ENCODE measurements around the gene PCK2. TPM values are rescaled to one million over a fixed set of nuclear protein-coding genes. Genes with fewer than 3 reads are reported as not detected.

Gene PCK2
- total and polyA plus RNA-seq, 2 of the 13 experiments (the other 11 are each of a cell fraction or from before 2014, with no cell fraction given) = 129 to 272 TPM

GRCh38 chr14:24098229-24098926 is 4.3 kb downstream of the PCK2 start (continued):
- TF ChIP-seq GMEB1 (CRISPR knock-in tag; IDR thresholded peaks at IDR 0.05; ENCODE audit: borderline replicate concordance) (no peak), ZNF766 (CRISPR knock-in tag; IDR thresholded peaks at IDR 0.05; ENCODE audit: borderline replicate concordance) (no peak), NR2F2 (IDR thresholded peaks at IDR 0.05; ENCODE audit: borderline replicate concordance, low read depth) (no peak), ZNF501 (CRISPR knock-in tag; IDR thresholded peaks at IDR 0.05) (no peak), ZSCAN22 (CRISPR knock-in tag; IDR thresholded peaks at IDR 0.05) (no peak), ZNF792 (CRISPR knock-in tag; IDR thresholded peaks at IDR 0.05) (no peak), E2F2 (CRISPR knock-in tag; IDR thresholded peaks at IDR 0.05; ENCODE audit: borderline replicate concordance) (peak; percentile 82; the same call in 1 of the 2 replicates), KDM3A (CRISPR knock-in tag; IDR thresholded peaks at IDR 0.05; ENCODE audit: low read depth) (0 out of 2 replicates have a peak, but pooled peaks have one; percentile 8), MNT (IDR thresholded peaks at IDR 0.05) (no peak), ZNF775 (CRISPR knock-in tag; IDR thresholded peaks at IDR 0.05; ENCODE audit: borderline replicate concordance) (no peak), ETV5 (CRISPR knock-in tag; IDR thresholded peaks at IDR 0.05; ENCODE audit: borderline replicate concordance) (no peak), FOXM1 (CRISPR knock-in tag; IDR thresholded peaks at IDR 0.05) (0 out of 2 replicates have a peak, but pooled peaks have one; percentile 60), ZFP90 (CRISPR knock-in tag; IDR thresholded peaks at IDR 0.05; ENCODE audit: borderline replicate concordance) (0 out of 2 replicates have a peak, but pooled peaks have one; percentile 71), TAF15 (IDR thresholded peaks at IDR 0.05; ENCODE audit: low read depth, low read length, poor library complexity, severe bottlenecking) (peak; percentile 74), NR1H2 (CRISPR knock-in tag; IDR thresholded peaks at IDR 0.05; ENCODE audit: borderline replicate concordance, low read depth) (no peak), HNRNPH1 (optimal IDR thresholded peaks at IDR 0.05; ENCODE audit: low read depth, low read length) (peak; percentile 79), MTF2 (CRISPR knock-in tag; IDR thresholded peaks at IDR 0.05; ENCODE audit: borderline replicate concordance) (no peak), NR3C1 (CRISPR knock-in tag; IDR thresholded peaks at IDR 0.05) (no peak), CENPT (CRISPR knock-in tag; IDR thresholded peaks at IDR 0.05; ENCODE audit: low read depth) (no peak), GPBP1L1 (CRISPR knock-in tag; IDR thresholded peaks at IDR 0.05) (no peak), HOXA9 (CRISPR knock-in tag; IDR thresholded peaks at IDR 0.05; ENCODE audit: borderline replicate concordance) (no peak), ZNF263 (CRISPR knock-in tag; IDR thresholded peaks at IDR 0.05) (peak; percentile 43; the same call in 1 of the 2 replicates), YEATS4 (CRISPR knock-in tag; IDR thresholded peaks at IDR 0.05; ENCODE audit: borderline replicate concordance) (peak; percentile 59; the same call in 1 of the 2 replicates), GATAD1 (CRISPR knock-in tag; IDR thresholded peaks at IDR 0.05) (no peak)
